Fibroblast of lung (primary cell): ENCODE results near the gene DCHS2. TPM values are rescaled to one million over a fixed set of nuclear protein-coding genes. Genes with fewer than 3 reads are reported as not detected.

Source experiments
- DNase-seq, 2 donors: peaks; one replicate each; pipeline versions ENCODE4 v3.0.0 to v3.0.0-alpha.2; 2010; ENCODE audit warnings: low read depth in 2 of 2
- H2AFZ ChIP-seq: 2 replicates; pipeline ENCODE4 v1.5.1; 2012; ENCODE audit warnings: low read length, control low read depth, inconsistent platforms
- H3K27ac ChIP-seq: 2 replicates; pipeline ENCODE4 v1.5.1; 2011; ENCODE audit warnings: low read length, control low read depth; ENCODE audit not compliant: insufficient read depth
- H3K27me3 ChIP-seq: 2 replicates; pipeline ENCODE4 v1.5.1; 2011; ENCODE audit warnings: mild to moderate bottlenecking, low read length; ENCODE audit not compliant: control insufficient read depth, insufficient read depth
- H3K36me3 ChIP-seq: 2 replicates; pipeline ENCODE4 v1.5.1; 2011; ENCODE audit warnings: low read length; ENCODE audit not compliant: control insufficient read depth, insufficient read depth
- H3K4me1 ChIP-seq: 2 replicates; pipeline ENCODE4 v1.5.1; 2011; ENCODE audit warnings: low read length; ENCODE audit not compliant: control insufficient read depth, insufficient read depth; ENCODE audit errors: extremely low read depth
- H3K4me2 ChIP-seq: 2 replicates; pipeline ENCODE4 v1.5.1; 2011; ENCODE audit warnings: low read length, control low read depth; ENCODE audit not compliant: insufficient read depth; ENCODE audit errors: extremely low read depth
- H3K4me3 ChIP-seq, 4 experiments: fragments of 200-600 bp in 1 of 4; sonication (generic) in 1 of 4; replicated peaks in 1 of 4; 2 replicates each; pipeline ENCODE4 v1.5.1; 2011 to 2016; ENCODE audit warnings: low read length in 4 of 4, low read depth in 3 of 4, mild to moderate bottlenecking in 3 of 4, control low read depth in 2 of 4, inconsistent platforms in 1 of 4, mixed read lengths in 1 of 4; ENCODE audit not compliant: insufficient read depth in 1 of 4; ENCODE audit errors: control extremely low read depth in 1 of 4
- H3K79me2 ChIP-seq: 2 replicates; pipeline ENCODE4 v1.5.1; 2012; ENCODE audit warnings: mild to moderate bottlenecking, low read length, inconsistent platforms; ENCODE audit not compliant: control insufficient read depth, insufficient read depth
- H3K9ac ChIP-seq: 2 replicates; pipeline ENCODE4 v1.5.1; 2011; ENCODE audit warnings: mild to moderate bottlenecking, low read length, control low read depth; ENCODE audit not compliant: insufficient read depth
- H3K9me3 ChIP-seq: 2 replicates; pipeline ENCODE4 v1.5.1; 2012; ENCODE audit warnings: low read depth, low read length; ENCODE audit not compliant: control insufficient read depth, insufficient read depth
- H4K20me1 ChIP-seq: 2 replicates; pipeline ENCODE4 v1.5.1; 2011; ENCODE audit warnings: low read length; ENCODE audit not compliant: control insufficient read depth, insufficient read depth; ENCODE audit errors: extremely low read depth
- EZH2 ChIP-seq: IDR thresholded peaks from 2 replicates; pipeline ENCODE4 v1.5.1; 2012; ENCODE audit warnings: low read length, control low read depth, mild to moderate bottlenecking; ENCODE audit errors: missing control alignments
- polyA plus RNA-seq, 2 donors: library from polyadenylated mRNA; depleted of rRNA in 1 of 2; stranded (reverse) in 1 of 2; unstranded in 1 of 2; fragments of >200 nt; gene quantifications; 2 replicates each; pipeline ENCODE4 v1.2.1, GENCODE V29; 2011 to 2012; ENCODE audit warnings: missing spikeins in 1 of 2
- total RNA-seq: library from RNA; depleted of rRNA; stranded (reverse); fragments of >200 nt; gene quantifications from 2 replicates; pipeline ENCODE4 v1.2.1, GENCODE V29; 2014
- TF ChIP-seq, protein P1 (sequence below), 2 donors: IDR thresholded peaks in 1 of 2; conservative IDR thresholded peaks in 1 of 2; 1 replicate in 1 of 2; 2 replicates in 1 of 2; pipeline ENCODE4 v1.5.1; 2011 to 2012; ENCODE audit warnings: low read length in 2 of 2, control low read depth in 1 of 2, inconsistent platforms in 1 of 2, low read depth in 1 of 2, mild to moderate bottlenecking in 1 of 2

DCHS2 gene
- total and polyA plus RNA-seq, 2 donors (not counting 1 experiment from before 2014, with no cell fraction given) = not detected

DNA sequence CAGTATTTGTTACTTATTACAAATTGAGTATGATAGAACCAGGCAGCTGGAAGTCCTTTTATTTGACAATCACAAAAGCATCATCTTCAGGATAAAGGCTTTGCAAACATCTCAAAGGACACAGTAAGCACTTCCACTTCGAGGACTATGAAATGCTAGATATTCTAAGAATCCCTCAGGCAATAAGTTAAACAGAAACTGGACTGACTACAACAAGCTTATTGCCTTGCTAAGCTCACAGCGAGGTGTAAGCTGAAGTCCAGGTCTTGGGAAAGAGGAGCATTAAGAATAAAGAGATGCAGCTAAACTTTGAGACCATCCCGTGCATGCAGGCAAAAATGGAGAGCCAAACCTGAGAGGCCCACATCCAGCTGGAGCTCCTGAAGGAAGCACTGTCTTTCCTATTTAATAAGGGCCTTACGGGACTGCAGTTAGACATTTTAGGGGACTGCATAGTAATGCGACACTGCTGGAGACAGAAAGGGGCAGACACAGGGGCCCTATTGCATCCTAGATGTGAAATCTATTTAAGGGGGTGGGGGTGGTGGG, 38.7 kb downstream of the DCHS2 start:
- DNase-seq = no peak
- Histone ChIP-seq H3K4me1 (no peaks in the 10 kb centered on the region), H3K79me2 (no peaks in the 10 kb centered on the region), H3K36me3 (no peaks in the 10 kb centered on the region), H3K27me3 (no peaks in the 10 kb centered on the region), H3K4me2 (no peak overlapping the region), H3K9ac (no peak overlapping the region), H4K20me1 (no peaks in the 10 kb centered on the region), H3K4me3 (no peak overlapping the region), H3K27ac (no peak overlapping the region), H3K9me3 (no peaks in the 10 kb centered on the region), H2AFZ (no peak overlapping the region)
- TF ChIP-seq, protein P1, sequence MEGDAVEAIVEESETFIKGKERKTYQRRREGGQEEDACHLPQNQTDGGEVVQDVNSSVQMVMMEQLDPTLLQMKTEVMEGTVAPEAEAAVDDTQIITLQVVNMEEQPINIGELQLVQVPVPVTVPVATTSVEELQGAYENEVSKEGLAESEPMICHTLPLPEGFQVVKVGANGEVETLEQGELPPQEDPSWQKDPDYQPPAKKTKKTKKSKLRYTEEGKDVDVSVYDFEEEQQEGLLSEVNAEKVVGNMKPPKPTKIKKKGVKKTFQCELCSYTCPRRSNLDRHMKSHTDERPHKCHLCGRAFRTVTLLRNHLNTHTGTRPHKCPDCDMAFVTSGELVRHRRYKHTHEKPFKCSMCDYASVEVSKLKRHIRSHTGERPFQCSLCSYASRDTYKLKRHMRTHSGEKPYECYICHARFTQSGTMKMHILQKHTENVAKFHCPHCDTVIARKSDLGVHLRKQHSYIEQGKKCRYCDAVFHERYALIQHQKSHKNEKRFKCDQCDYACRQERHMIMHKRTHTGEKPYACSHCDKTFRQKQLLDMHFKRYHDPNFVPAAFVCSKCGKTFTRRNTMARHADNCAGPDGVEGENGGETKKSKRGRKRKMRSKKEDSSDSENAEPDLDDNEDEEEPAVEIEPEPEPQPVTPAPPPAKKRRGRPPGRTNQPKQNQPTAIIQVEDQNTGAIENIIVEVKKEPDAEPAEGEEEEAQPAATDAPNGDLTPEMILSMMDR (conservative IDR thresholded peaks at IDR 0.05 in 1 of 2, IDR thresholded peaks at IDR 0.05 in 1 of 2; ENCODE audit: low read depth in 1 of 2, low read length in 2 of 2) = no peak
- TF ChIP-seq EZH2 = no peak

DNA sequence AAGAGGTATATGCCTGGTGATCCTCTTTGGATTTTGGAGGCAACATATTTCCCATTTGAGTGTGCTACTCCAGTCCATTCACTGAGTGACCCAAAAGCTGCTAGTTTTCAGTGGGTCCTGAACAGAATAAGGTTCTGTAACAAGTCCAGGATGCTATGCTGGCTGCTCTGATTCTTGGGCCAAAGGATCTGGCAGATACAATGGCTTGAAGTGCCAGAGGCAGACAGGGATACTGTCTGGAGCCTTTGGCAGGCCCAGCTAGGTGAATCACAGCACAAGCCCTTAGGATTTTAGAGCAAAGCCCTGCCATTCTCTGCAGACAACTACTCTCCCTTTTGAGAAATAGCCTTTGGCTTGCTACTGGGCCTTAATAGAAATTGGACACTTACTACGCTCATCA, 40.6 kb downstream of the DCHS2 start:
- H3K27ac ChIP-seq = no peak overlapping the region
- H3K4me2 ChIP-seq = no peak overlapping the region
- TF ChIP-seq, protein P1 (conservative IDR thresholded peaks at IDR 0.05 in 1 of 2, IDR thresholded peaks at IDR 0.05 in 1 of 2; ENCODE audit: low read depth in 1 of 2, low read length in 2 of 2) = no peak
- TF ChIP-seq EZH2 = no peak
- DNase-seq = no peak
- no peak overlapping the region for H3K9ac ChIP-seq
- H3K27me3 ChIP-seq = no peaks in the 10 kb centered on the region
- H4K20me1 ChIP-seq = no peaks in the 10 kb centered on the region
- H3K4me3 ChIP-seq = no peak overlapping the region
- H3K9me3 ChIP-seq = no peaks in the 10 kb centered on the region
- no peak overlapping the region for H2AFZ ChIP-seq
- no peaks in the 10 kb centered on the region for H3K4me1 ChIP-seq
- H3K36me3 ChIP-seq = no peaks in the 10 kb centered on the region
- no peaks in the 10 kb centered on the region for H3K79me2 ChIP-seq

DNA sequence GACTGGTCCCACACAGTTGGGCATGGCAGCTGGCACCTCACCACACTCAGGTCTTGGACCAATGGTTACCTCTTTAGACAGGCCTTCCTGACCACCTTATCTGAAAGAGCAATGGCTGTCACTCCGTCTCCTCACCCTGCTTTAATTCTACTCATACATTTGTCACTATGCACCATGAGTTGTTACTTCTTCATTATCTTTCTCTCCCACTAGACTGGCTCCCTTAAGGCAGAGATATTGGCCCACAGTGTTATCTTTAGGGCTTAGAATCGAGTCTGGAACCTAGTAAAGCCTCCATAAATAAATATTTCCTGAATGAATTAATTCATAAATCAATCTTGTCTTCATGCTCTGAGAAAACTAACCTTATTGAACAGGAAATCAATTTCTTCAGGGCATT, 46.6 kb downstream of the DCHS2 start:
- Histone ChIP-seq H3K36me3 (no peaks in the 10 kb centered on the region), H2AFZ (no peak overlapping the region), H3K9ac (no peak overlapping the region), H3K4me2 (no peak overlapping the region), H3K4me1 (no peaks in the 10 kb centered on the region), H3K27ac (no peak overlapping the region), H3K9me3 (no peaks in the 10 kb centered on the region), H3K79me2 (no peaks in the 10 kb centered on the region), H3K27me3 (no peaks in the 10 kb centered on the region), H3K4me3 (no peak overlapping the region), H4K20me1 (no peaks in the 10 kb centered on the region)
- TF ChIP-seq, protein P1 (conservative IDR thresholded peaks at IDR 0.05 in 1 of 2, IDR thresholded peaks at IDR 0.05 in 1 of 2; ENCODE audit: low read depth in 1 of 2, low read length in 2 of 2) = no peak
- TF ChIP-seq EZH2 = no peak
- no peak for DNase-seq
